HUES6 (cell line): ENCODE results near the gene GMEB2.

Source experiments
- H3K27ac ChIP-seq: 2 replicates; pipeline ENCODE4 v1.7.0; 2013; ENCODE audit warnings: low read depth, mild to moderate bottlenecking, low read length, inconsistent platforms
- H3K27me3 ChIP-seq: 2 replicates; pipeline ENCODE4 v1.6.1; 2013; ENCODE audit warnings: low read length; ENCODE audit not compliant: control insufficient read depth, insufficient read depth
- H3K36me3 ChIP-seq: 2 replicates; pipeline ENCODE4 v1.6.1; 2013; ENCODE audit warnings: low read length; ENCODE audit not compliant: control insufficient read depth, insufficient read depth
- H3K4me1 ChIP-seq: 2 replicates; pipeline ENCODE4 v1.6.1; 2013; ENCODE audit warnings: low read length; ENCODE audit not compliant: control insufficient read depth, insufficient read depth
- H3K4me3 ChIP-seq: 2 replicates; pipeline ENCODE4 v1.5.1; 2013; ENCODE audit warnings: low read depth, low read length
- H3K9ac ChIP-seq: one replicate; pipeline ENCODE4 v1.6.1; 2013; ENCODE audit warnings: mild to moderate bottlenecking, low read length
- H3K9me3 ChIP-seq: 2 replicates; pipeline ENCODE4 v1.6.1; 2013; ENCODE audit warnings: low read depth, low read length; ENCODE audit not compliant: control insufficient read depth, insufficient read depth

The GMEB2 gene

GRCh38 chr20:63551068-63551467, 75.8 kb downstream of the GMEB2 start:
- H3K9me3 ChIP-seq = no peaks in the 10 kb centered on the region
- no peak overlapping the region for H3K4me3 ChIP-seq
- no peaks in the 10 kb centered on the region for H3K36me3 ChIP-seq
- H3K4me1 ChIP-seq = peaks cover 36% of the 10 kb centered on the region
- no peaks in the 10 kb centered on the region for H3K27me3 ChIP-seq
- H3K9ac ChIP-seq = no peak overlapping the region
- no peak overlapping the region for H3K27ac ChIP-seq

- Histone ChIP-seq H3K9me3 (no peaks in the 10 kb centered on the region), H3K27me3 (no peaks in the 10 kb centered on the region), H3K4me3 (no peak overlapping the region), H3K27ac (no peak overlapping the region), H3K36me3 (no peaks in the 10 kb centered on the region), H3K4me1 (peaks cover 41% of the 10 kb centered on the region), H3K9ac (no peak overlapping the region)
Measured at GRCh38 chr20:63549679-63550282, 77.1 kb downstream of the GMEB2 start.

- Histone ChIP-seq H3K36me3 (no peaks in the 10 kb centered on the region), H3K4me1 (peaks cover 36% of the 10 kb centered on the region), H3K27me3 (no peaks in the 10 kb centered on the region), H3K9ac (no peak overlapping the region), H3K4me3 (no peak overlapping the region), H3K27ac (no peak overlapping the region), H3K9me3 (no peaks in the 10 kb centered on the region)
Measured at GRCh38 chr20:63549019-63549418, 77.9 kb downstream of the GMEB2 start.

GRCh38 chr20:63548542-63548941, 78.4 kb downstream of the GMEB2 start:
- Histone ChIP-seq H3K27ac (no peak overlapping the region), H3K27me3 (no peaks in the 10 kb centered on the region), H3K9ac (no peak overlapping the region), H3K4me1 (peaks cover 36% of the 10 kb centered on the region), H3K4me3 (no peak overlapping the region), H3K9me3 (no peaks in the 10 kb centered on the region), H3K36me3 (no peaks in the 10 kb centered on the region)

- H3K9me3 ChIP-seq = no peaks in the 10 kb centered on the region
- no peak within 1 kb of the TSS for H3K9ac ChIP-seq
- H3K27me3 ChIP-seq = no peaks in the 10 kb centered on the region
- no peaks in the 10 kb centered on the region for H3K36me3 ChIP-seq
- H3K27ac ChIP-seq = no peak within 1 kb of the TSS
- no peak within 1 kb of the TSS for H3K4me3 ChIP-seq
- H3K4me1 ChIP-seq = peaks cover 34% of the 10 kb centered on the region
Measured at GRCh38 chr20:63547725-63548480, 79.0 kb downstream of the GMEB2 start, which contains the start of gene SRMS. Gene SRMS, minus strand, starts transcription at chr20:63547749. Its CDS starts 286 bp downstream, at chr20:63547463.

GRCh38 chr20:63546956-63547724, 79.8 kb downstream of the GMEB2 start:
- Histone ChIP-seq H3K27ac (no peak overlapping the region), H3K4me3 (no peak overlapping the region), H3K9me3 (no peaks in the 10 kb centered on the region), H3K9ac (no peak overlapping the region), H3K27me3 (no peaks in the 10 kb centered on the region), H3K36me3 (no peaks in the 10 kb centered on the region), H3K4me1 (peaks cover 27% of the 10 kb centered on the region)

- H3K9ac ChIP-seq = no peak overlapping the region
- H3K36me3 ChIP-seq = no peaks in the 10 kb centered on the region
- H3K4me1 ChIP-seq = peaks cover 23% of the 10 kb centered on the region
- H3K27me3 ChIP-seq = no peaks in the 10 kb centered on the region
- no peak overlapping the region for H3K4me3 ChIP-seq
- no peak overlapping the region for H3K27ac ChIP-seq
- H3K9me3 ChIP-seq = no peaks in the 10 kb centered on the region
Measured at GRCh38 chr20:63546256-63546955, 80.5 kb downstream of the GMEB2 start.

GRCh38 chr20:63545814-63546213, 81.1 kb downstream of the GMEB2 start:
- H3K27ac ChIP-seq = no peak overlapping the region
- no peaks in the 10 kb centered on the region for H3K36me3 ChIP-seq
- no peak overlapping the region for H3K9ac ChIP-seq
- no peaks in the 10 kb centered on the region for H3K9me3 ChIP-seq
- no peak overlapping the region for H3K4me3 ChIP-seq
- H3K4me1 ChIP-seq = peaks cover 20% of the 10 kb centered on the region
- no peaks in the 10 kb centered on the region for H3K27me3 ChIP-seq

GRCh38 chr20:63544958-63545516, 81.9 kb downstream of the GMEB2 start:
- no peak overlapping the region for H3K9ac ChIP-seq
- H3K4me3 ChIP-seq = no peak overlapping the region
- peaks cover 20% of the 10 kb centered on the region for H3K4me1 ChIP-seq
- no peaks in the 10 kb centered on the region for H3K9me3 ChIP-seq
- H3K27me3 ChIP-seq = no peaks in the 10 kb centered on the region
- no peak overlapping the region for H3K27ac ChIP-seq
- H3K36me3 ChIP-seq = no peaks in the 10 kb centered on the region

GRCh38 chr20:63544241-63544957, 82.5 kb downstream of the GMEB2 start:
- no peak overlapping the region for H3K4me3 ChIP-seq
- no peaks in the 10 kb centered on the region for H3K9me3 ChIP-seq
- H3K27ac ChIP-seq = no peak overlapping the region
- H3K27me3 ChIP-seq = no peaks in the 10 kb centered on the region
- H3K9ac ChIP-seq = no peak overlapping the region
- H3K36me3 ChIP-seq = no peaks in the 10 kb centered on the region
- H3K4me1 ChIP-seq = peaks cover 19% of the 10 kb centered on the region
